Activated CD4-positive, alpha-beta memory T cell treated with anti-CD3 and anti-CD28 coated beads, Interleukin-2, amount 10 ng/mL, durations not matched to agents 7 days and 5 days (primary cell): Measurements from ENCODE around the gene NSL1. TPM values are rescaled to one million over a fixed set of nuclear protein-coding genes. Genes with fewer than 3 reads are reported as not detected.
"Not testable (repeated sequence)": the region's sequence is repeated elsewhere in the genome, so short reads cannot be mapped to it uniquely, and the experiment has no call there.

ENCODE experiments used
- CTCF ChIA-PET: fragments of 350-600 bp; sonication (Branson Sonifier 250); formaldehyde crosslinking; loops from one replicate; lab custom pipeline; 2021; ENCODE audit warnings: antibody characterized with exemption, inconsistent platforms; lab: Charles Lee
- POLR2A ChIA-PET: fragments of 350-600 bp; sonication (Branson Sonifier 250); formaldehyde crosslinking; loops from one replicate; lab custom pipeline; 2021; ENCODE audit warnings: antibody characterized with exemption; lab: Charles Lee
- DNase-seq: peaks from one replicate; pipeline ENCODE4 v3.0.0-alpha.2; 2020
- H3K27ac Mint-ChIP-seq: one replicate; pipeline ENCODE4 v1.8.0; 2021; ENCODE audit warnings: mild to moderate bottlenecking, mixed read lengths
- H3K27me3 Mint-ChIP-seq: one replicate; pipeline ENCODE4 v1.8.0; 2021; ENCODE audit warnings: mixed read lengths
- H3K36me3 Mint-ChIP-seq: one replicate; pipeline ENCODE4 v1.8.0; 2021; ENCODE audit warnings: low read depth, mixed read lengths
- H3K4me1 Mint-ChIP-seq: one replicate; pipeline ENCODE4 v1.8.0; 2021; ENCODE audit warnings: mixed read lengths
- H3K4me3 Mint-ChIP-seq: one replicate; pipeline ENCODE4 v1.8.0; 2021; ENCODE audit warnings: mild to moderate bottlenecking, mixed read lengths
- H3K9me3 Mint-ChIP-seq: one replicate; pipeline ENCODE4 v1.8.0; 2021; ENCODE audit warnings: mixed read lengths
- total RNA-seq, 2 experiments: library from RNA; stranded (reverse); gene quantifications; one replicate each; pipeline ENCODE4 v1.2.3, GENCODE V29; 2021

The NSL1 gene
- total RNA-seq, 2 experiments from 2014 or later = 36.4 to 38.1 TPM

GRCh38 chr1:212716161-212716560 lies 75.4 kb downstream of the NSL1 start:
- Mint-ChIP-seq H3K9me3 (no peaks in the 10 kb centered on the region), H3K36me3 (peaks cover 7% of the 10 kb centered on the region), H3K27ac (no peak overlapping the region), H3K27me3 (no peaks in the 10 kb centered on the region), H3K4me1 (peaks cover 42% of the 10 kb centered on the region), H3K4me3 (no peak overlapping the region)
- CTCF ChIA-PET = interaction anchor here (1.0 to 1.5 kb wide), 3 partner anchors 11 to 158 kb away, joined by 3 to 4 read pairs (median 3); no protein-coding TSS in a partner anchor
- POLR2A ChIA-PET = interaction anchor here (1.6 kb wide), 1 partner anchor 76 kb away, joined by 5 read pairs; the partner anchor contains the start of genes NSL1 and TATDN3
- no peak for DNase-seq

GRCh38 chr1:212713465-212714136 lies 78.0 kb downstream of the NSL1 start:
- Mint-ChIP-seq H3K9me3 (no peaks in the 10 kb centered on the region), H3K4me1 (peaks cover 40% of the 10 kb centered on the region), H3K27ac (peak overlapping the region; percentile 37), H3K36me3 (peaks cover 2% of the 10 kb centered on the region), H3K4me3 (no peak overlapping the region), H3K27me3 (no peaks in the 10 kb centered on the region)
- CTCF ChIA-PET = interaction anchor here (1.5 kb wide), 1 partner anchor 16 kb away, joined by 4 read pairs; no protein-coding TSS in a partner anchor
- DNase-seq = no peak
- POLR2A ChIA-PET = no interaction called here

GRCh38 chr1:212712451-212713303 lies 78.9 kb downstream of the NSL1 start:
- Mint-ChIP-seq H3K27me3 (no peaks in the 10 kb centered on the region), H3K4me1 (peaks cover 32% of the 10 kb centered on the region), H3K27ac (peak overlapping the region; percentile 37), H3K4me3 (no peak overlapping the region), H3K9me3 (no peaks in the 10 kb centered on the region), H3K36me3 (no peaks in the 10 kb centered on the region)
- ChIA-PET CTCF (interaction anchor here (1.0 kb wide), 1 partner anchor 37 kb away, joined by 3 read pairs; no protein-coding TSS in a partner anchor), POLR2A (interaction anchor here (0.7 to 0.8 kb wide), 2 partner anchors 13 to 79 kb away, joined by 3 read pairs; partner anchors contain the start of genes BATF3, NSL1 and TATDN3)
- no peak for DNase-seq

- CTCF ChIA-PET = interaction anchor here (1.0 to 1.2 kb wide), 2 partner anchors 38 kb away, joined by 3 read pairs; no protein-coding TSS in a partner anchor
- POLR2A ChIA-PET = interaction anchor here (0.7 kb wide), 1 partner anchor 80 kb away, joined by 3 read pairs; the partner anchor contains the start of genes NSL1 and TATDN3
- Mint-ChIP-seq H3K27ac (peak overlapping the region; percentile 37), H3K4me1 (peaks cover 26% of the 10 kb centered on the region)
- H3K9me3 Mint-ChIP-seq, H3K36me3 Mint-ChIP-seq, DNase-seq, H3K4me3 Mint-ChIP-seq, H3K27me3 Mint-ChIP-seq: not testable (repeated sequence)
Measured at GRCh38 chr1:212711974-212712373, 79.6 kb downstream of the NSL1 start.

GRCh38 chr1:212710566-212710965 lies 81.0 kb downstream of the NSL1 start:
- Mint-ChIP-seq H3K36me3 (no peaks in the 10 kb centered on the region), H3K4me1 (peaks cover 24% of the 10 kb centered on the region), H3K4me3 (no peak overlapping the region), H3K27me3 (no peaks in the 10 kb centered on the region), H3K9me3 (no peaks in the 10 kb centered on the region), H3K27ac (no peak overlapping the region)
- no peak for DNase-seq
- POLR2A ChIA-PET = interaction anchor here (1.7 kb wide), 1 partner anchor 10 kb away, joined by 3 read pairs; no protein-coding TSS in a partner anchor
- CTCF ChIA-PET = interaction anchor here (0.6 to 1.2 kb wide), 3 partner anchors 18 to 59 kb away, joined by 3 read pairs; no protein-coding TSS in a partner anchor

GRCh38 chr1:212703991-212704564 lies 87.5 kb downstream of the NSL1 start:
- no peak for DNase-seq
- peak overlapping the region; percentile 11 for H3K27ac Mint-ChIP-seq
- POLR2A ChIA-PET = interaction anchor here (0.7 kb wide), 1 partner anchor 14 kb away, joined by 3 read pairs; no protein-coding TSS in a partner anchor
- no peaks in the 10 kb centered on the region for H3K9me3 Mint-ChIP-seq
- no peak overlapping the region for H3K4me3 Mint-ChIP-seq
- peaks cover 45% of the 10 kb centered on the region for H3K4me1 Mint-ChIP-seq
- H3K36me3 Mint-ChIP-seq = no peaks in the 10 kb centered on the region
- peaks cover 2% of the 10 kb centered on the region for H3K27me3 Mint-ChIP-seq
- CTCF ChIA-PET = interaction anchor here (1.5 to 2.5 kb wide), 2 partner anchors 39 to 46 kb away, joined by 5 to 10 read pairs; no protein-coding TSS in a partner anchor

GRCh38 chr1:212702672-212703071 lies 88.9 kb downstream of the NSL1 start:
- POLR2A ChIA-PET = no interaction called here
- DNase-seq = no peak
- H3K27ac Mint-ChIP-seq = peak overlapping the region; percentile 60
- CTCF ChIA-PET = interaction anchor here (1.5 to 2.6 kb wide), 3 partner anchors 38 to 79 kb away, joined by 5 to 12 read pairs (median 10); no protein-coding TSS in a partner anchor
- H3K4me3 Mint-ChIP-seq = no peak overlapping the region
- peaks cover 2% of the 10 kb centered on the region for H3K27me3 Mint-ChIP-seq
- H3K36me3 Mint-ChIP-seq = peaks cover 2% of the 10 kb centered on the region
- H3K4me1 Mint-ChIP-seq = peaks cover 57% of the 10 kb centered on the region
- no peaks in the 10 kb centered on the region for H3K9me3 Mint-ChIP-seq

GRCh38 chr1:212701910-212702309 lies 89.7 kb downstream of the NSL1 start:
- DNase-seq = no peak
- Mint-ChIP-seq H3K4me1 (peaks cover 64% of the 10 kb centered on the region), H3K9me3 (no peaks in the 10 kb centered on the region), H3K27me3 (peaks cover 2% of the 10 kb centered on the region), H3K27ac (peak overlapping the region; percentile 9), H3K4me3 (no peak overlapping the region), H3K36me3 (peaks cover 4% of the 10 kb centered on the region)
- ChIA-PET CTCF (interaction anchor here (0.8 to 2.6 kb wide), 16 partner anchors 9 to 89 kb away, joined by 3 to 20 read pairs (median 6); partner anchors contain the start of genes NSL1 and TATDN3), POLR2A (interaction anchor here (1.0 to 1.7 kb wide), 4 partner anchors 19 to 89 kb away, joined by 3 to 7 read pairs (median 5); partner anchors contain the start of genes NSL1 and TATDN3)

GRCh38 chr1:212700892-212701819 lies 90.4 kb downstream of the NSL1 start:
- Mint-ChIP-seq H3K4me1 (peaks cover 72% of the 10 kb centered on the region), H3K27ac (peak overlapping the region; percentile 81), H3K36me3 (peaks cover 10% of the 10 kb centered on the region), H3K9me3 (no peaks in the 10 kb centered on the region), H3K27me3 (peaks cover 2% of the 10 kb centered on the region), H3K4me3 (peak overlapping the region; percentile 74)
- POLR2A ChIA-PET = interaction anchor here (0.6 to 1.7 kb wide), 9 partner anchors 10 to 294 kb away, joined by 3 to 7 read pairs (median 3); partner anchors contain the start of genes NSL1 and TATDN3
- CTCF ChIA-PET = interaction anchor here (0.8 to 2.6 kb wide), 17 partner anchors 10 to 142 kb away, joined by 3 to 20 read pairs (median 5); partner anchors contain the start of genes NSL1 and TATDN3
- DNase-seq = no peak

- Mint-ChIP-seq H3K4me3 (peak overlapping the region; percentile 74), H3K9me3 (no peaks in the 10 kb centered on the region), H3K27ac (peak overlapping the region; percentile 81), H3K4me1 (peaks cover 80% of the 10 kb centered on the region), H3K36me3 (peaks cover 18% of the 10 kb centered on the region), H3K27me3 (peaks cover 2% of the 10 kb centered on the region)
- ChIA-PET CTCF (interaction anchor here (0.9 to 2.6 kb wide), 9 partner anchors 23 to 142 kb away, joined by 3 to 20 read pairs (median 6); partner anchors contain the start of genes NSL1 and TATDN3), POLR2A (interaction anchor here (1.0 to 1.7 kb wide), 6 partner anchors 10 to 294 kb away, joined by 3 to 7 read pairs (median 3); no protein-coding TSS in a partner anchor)
- peak; percentile 51 for DNase-seq
Measured at GRCh38 chr1:212700223-212700891, 91.2 kb downstream of the NSL1 start.
